ENCODE data around the gene PXDN. TPM values are rescaled to one million over a fixed set of nuclear protein-coding genes. Genes with fewer than 3 reads are reported as not detected.

The PXDN gene
- total and polyA plus RNA-seq, 10 of the 15 experiments (the other 5 are each of a cell fraction or from before 2014, with no cell fraction given) = 0.12 to 0.69 (median 0.23) TPM; not detected in 5

- no peak for TF ChIP-seq NFIC (IDR thresholded peaks at IDR 0.05; ENCODE audit: low read depth, low read length)
Observed at GRCh38 chr2:1634681-1635341, 109.5 kb downstream of the PXDN start (continued).

DNA sequence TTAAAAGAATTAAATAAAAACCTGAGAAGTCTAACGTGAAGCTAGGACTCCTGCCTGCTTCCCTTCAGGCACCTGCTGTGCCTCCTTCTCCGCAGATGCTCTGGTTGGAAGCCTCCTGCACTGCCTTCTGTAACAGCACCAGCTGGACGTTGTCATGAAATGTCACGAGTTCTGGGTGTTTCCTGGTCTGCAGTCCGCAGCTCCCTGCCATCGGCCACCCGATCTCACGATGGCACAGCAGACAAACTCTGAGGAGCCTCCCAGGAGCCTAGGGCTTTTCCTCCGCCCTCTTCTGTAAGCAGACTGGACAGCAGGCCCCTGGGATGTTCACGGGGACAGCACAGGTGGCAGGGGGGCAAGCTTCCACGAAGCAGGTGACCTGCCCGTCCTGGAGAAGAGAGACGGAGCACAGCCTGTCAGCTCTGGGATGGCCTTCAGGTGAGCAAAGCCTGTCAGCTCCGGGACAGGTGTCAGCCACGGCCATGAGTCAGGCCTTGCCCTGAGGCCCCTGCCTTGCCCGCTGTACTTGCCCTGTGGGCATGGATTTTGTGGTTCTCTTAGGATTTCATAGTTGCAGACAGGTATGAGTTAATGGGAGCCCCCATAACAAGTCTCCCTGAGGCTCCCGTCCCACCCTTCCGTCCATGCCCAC, 110.3 kb downstream of the PXDN start:
- in situ Hi-C loops (cut with MboI) = no loop called here
- BruUV-seq (replicated peaks) = no TSS peak
- no peak for TF ChIP-seq PBX3 (IDR thresholded peaks at IDR 0.05; ENCODE audit: insufficient replicate concordance, low read depth, low read length)
- no peak for TF ChIP-seq ZZZ3 (IDR thresholded peaks at IDR 0.05; ENCODE audit: control insufficient read depth, insufficient read length, low read depth)

More for the DNA sequence above, 110.3 kb downstream of the PXDN start:
- ChIA-PET CTCF (no interaction called here), SMC1A (ENCODE audit: uncharacterized antibody, unreplicated experiment) (no interaction called here), POLR2A (no interaction called here), RAD21 (ENCODE audit: unreplicated experiment) (no interaction called here)
- H2AFZ ChIP-seq (ENCODE audit: control insufficient read depth, low read depth, low read length) = no peak overlapping the region
- H3K27me3 ChIP-seq (replicated peaks in 1 of 2; ENCODE audit: control insufficient read depth in 2 of 2, insufficient read depth in 2 of 2, low read length in 1 of 2) = no peaks in the 10 kb centered on the region
- no peaks in the 10 kb centered on the region for H4K20me1 ChIP-seq (ENCODE audit: control insufficient read depth, insufficient read depth)
- no peak overlapping the region for H3K4me2 ChIP-seq (ENCODE audit: control insufficient read depth, insufficient read depth)
- DNase-seq (ENCODE audit: low read depth, low spot score) = no peak
- no peak for ATAC-seq
- no peaks in the 10 kb centered on the region for H3K4me1 ChIP-seq (ENCODE audit: control insufficient read depth, insufficient read depth, low read length)
- no peaks in the 10 kb centered on the region for H3K79me2 ChIP-seq (ENCODE audit: control insufficient read depth, insufficient read depth, low read length)
- H3K27ac ChIP-seq (ENCODE audit: control insufficient read depth, insufficient read depth) = no peak overlapping the region
- no peaks in the 10 kb centered on the region for H3K9me3 ChIP-seq (replicated peaks; ENCODE audit: control insufficient read depth, insufficient read depth, low read length)
- intact Hi-C loops (cut with micrococcal nuclease; ENCODE audit: unreplicated experiment) = no loop called here
- no peak overlapping the region for H3K9ac ChIP-seq (ENCODE audit: control insufficient read depth, insufficient read depth, low read length)
- WGBS (ENCODE audit: insufficient coverage, insufficient replicate concordance, low lambda C conversion rate, missing lambda C conversion rate) = 40% methylated on average over 16 of the region's 18 CpGs
- no peaks in the 10 kb centered on the region for H3K36me3 ChIP-seq (ENCODE audit: control insufficient read depth in 2 of 2, insufficient read depth in 2 of 2, low read length in 1 of 2)
- no peak overlapping the region for H3K4me3 ChIP-seq
- no peak for FAIRE-seq

All from GM12878 (cell line).